ENCODE data around the gene ZP1. TPM values are rescaled to one million over a fixed set of nuclear protein-coding genes. Genes with fewer than 3 reads are reported as not detected.
A peak's percentile ranks its signal among the peaks of the same experiment; 100 is the strongest.

The ZP1 gene
- total and polyA plus RNA-seq, 10 of the 15 experiments (the other 5 are each of a cell fraction or from before 2014, with no cell fraction given): not detected

- Histone ChIP-seq H3K27ac (ENCODE audit: control insufficient read depth, insufficient read depth) (peak overlapping the region; percentile 94), H3K9ac (ENCODE audit: control insufficient read depth, insufficient read depth, low read length) (peak overlapping the region; percentile 85), H3K4me2 (ENCODE audit: control insufficient read depth, insufficient read depth) (peak overlapping the region; percentile 99), H4K20me1 (ENCODE audit: control insufficient read depth, insufficient read depth) (no peaks in the 10 kb centered on the region), H3K4me1 (ENCODE audit: control insufficient read depth, insufficient read depth, low read length) (peaks cover 57% of the 10 kb centered on the region), H3K9me3 (replicated peaks; ENCODE audit: control insufficient read depth, insufficient read depth, low read length) (peaks cover 8% of the 10 kb centered on the region), H2AFZ (ENCODE audit: control insufficient read depth, low read depth, low read length) (peak overlapping the region; percentile 100), H3K4me3 (peak overlapping the region; percentile 82; the same call in 1 of the 2 replicates), H3K36me3 (ENCODE audit: control insufficient read depth in 2 of 2, insufficient read depth in 2 of 2, low read length in 1 of 2) (no peaks in the 10 kb centered on the region; a peak in 1 of 4 replicates), H3K79me2 (ENCODE audit: control insufficient read depth, insufficient read depth, low read length) (peaks cover 28% of the 10 kb centered on the region), H3K27me3 (replicated peaks in 1 of 2; ENCODE audit: control insufficient read depth in 2 of 2, insufficient read depth in 2 of 2, low read length in 1 of 2) (no peaks in the 10 kb centered on the region)
- in situ Hi-C loops (cut with MboI): no loop called here
- DNase-seq (ENCODE audit: low read depth, low spot score) (no peak), ATAC-seq (no peak), FAIRE-seq (no peak)
- ChIA-PET POLR2A (interaction anchor here (0.7 to 3.2 kb wide), 12 partner anchors 8 to 250 kb away, joined by 3 to 11 read pairs (median 6); partner anchors contain the start of genes SLC15A3 and TMEM132A), CTCF (interaction anchor here (0.6 to 4.5 kb wide), 13 partner anchors 11 to 949 kb away, joined by 3 to 46 read pairs (median 6); partner anchors contain the start of genes MS4A15 and TMEM132A), SMC1A (ENCODE audit: uncharacterized antibody, unreplicated experiment) (interaction anchor here (0.6 to 5.9 kb wide), 20 partner anchors 8 to 1762 kb away, joined by 3 to 76 read pairs (median 5); partner anchors contain the start of genes MS4A1, SLC15A3, TMEM132A and TMEM216), RAD21 (ENCODE audit: unreplicated experiment) (interaction anchor here (0.8 to 5.9 kb wide), 16 partner anchors 8 to 275 kb away, joined by 3 to 43 read pairs (median 4); partner anchors contain the start of gene TMEM132A)
- intact Hi-C loops (cut with micrococcal nuclease; ENCODE audit: unreplicated experiment): no loop called here
- 92% methylated on average over 22 of the region's 22 CpGs for WGBS (ENCODE audit: insufficient coverage, insufficient replicate concordance, low lambda C conversion rate, missing lambda C conversion rate)
- TF ChIP-seq ATF3 (IDR thresholded peaks at IDR 0.05; ENCODE audit: borderline replicate concordance, extremely low read depth, low read depth, low read length): no peak
- no peak for TF ChIP-seq SUZ12 (IDR thresholded peaks at IDR 0.05; ENCODE audit: unreplicated experiment)
- TF ChIP-seq CHD4 (IDR thresholded peaks at IDR 0.05): no peak
- no peak for TF ChIP-seq SMARCA5 (IDR thresholded peaks at IDR 0.05)
- TF ChIP-seq POLR2AphosphoS5 (IDR thresholded peaks at IDR 0.05; ENCODE audit: low read length): no peak
- no peak for TF ChIP-seq PAX8 (IDR thresholded peaks at IDR 0.05)
- no peak for TF ChIP-seq CBFB (IDR thresholded peaks at IDR 0.05; ENCODE audit: low read depth)
- no peak for TF ChIP-seq CREB1 (IDR thresholded peaks at IDR 0.05; ENCODE audit: low read depth)
- no peak for TF ChIP-seq ZBTB40 (IDR thresholded peaks at IDR 0.05; ENCODE audit: borderline replicate concordance)
- TF ChIP-seq ZNF274 (IDR thresholded peaks at IDR 0.05; ENCODE audit: insufficient read depth, insufficient read length): no peak
- TF ChIP-seq SIX5 (IDR thresholded peaks at IDR 0.05; ENCODE audit: low read depth, low read length, severe bottlenecking): no peak
- TF ChIP-seq NFYB (IDR thresholded peaks at IDR 0.05; ENCODE audit: insufficient read depth, low read depth, low read length): no peak
- TF ChIP-seq KAT2A (conservative IDR thresholded peaks at IDR 0.05; ENCODE audit: control insufficient read depth, low read depth, low read length): no peak
- no peak for TF ChIP-seq HDAC2 (IDR thresholded peaks at IDR 0.05)
- no peak for TF ChIP-seq HDAC6 (IDR thresholded peaks at IDR 0.05; ENCODE audit: unreplicated experiment)
- no peak for TF ChIP-seq STAT3 (IDR thresholded peaks at IDR 0.05; ENCODE audit: low read depth, low read length)
- no TSS peak for BruUV-seq (replicated peaks)
Observed at GRCh38 chr11:60912851-60913528, 45.6 kb downstream of the ZP1 start.
